Gastroesophageal sphincter (tissue), 4 donors: ENCODE data around the gene TSPYL4. TPM values are rescaled to one million over a fixed set of nuclear protein-coding genes. Genes with fewer than 3 reads are reported as not detected.

Source experiments
- ATAC-seq: fragments of 150-250 bp; one replicate; pipeline ENCODE4 v1.9.1; 2016; ENCODE audit warnings: mild to moderate bottlenecking, moderate library complexity
- H3K27ac ChIP-seq, 4 donors: fragments of 200-600 bp; sonication (generic) in 3 of 4; 1 replicate in 3 of 4; 2 replicates in 1 of 4; pipeline ENCODE4 v1.5.1; 2016 to 2019
- H3K27me3 ChIP-seq: fragments of 200-600 bp; sonication (generic); one replicate; pipeline ENCODE4 v1.5.1; 2019
- H3K36me3 ChIP-seq, 2 donors: fragments of 200-600 bp; sonication (generic); one replicate each; pipeline ENCODE4 v1.5.1; 2019; ENCODE audit warnings: control low read depth in 1 of 2
- H3K4me1 ChIP-seq, 3 donors: fragments of 200-600 bp; sonication (generic); 1 replicate in 2 of 3; 2 replicates in 1 of 3; pipeline ENCODE4 v1.5.1; 2016 to 2019; ENCODE audit warnings: control low read depth in 2 of 3
- H3K4me3 ChIP-seq, 2 donors: fragments of 200-600 bp; sonication (generic); one replicate each; pipeline ENCODE4 v1.5.1; 2019; ENCODE audit warnings: mild to moderate bottlenecking in 1 of 2, moderate library complexity in 1 of 2
- H3K9me3 ChIP-seq, 3 donors: fragments of 200-600 bp; sonication (generic); one replicate each; pipeline ENCODE4 v1.5.1; 2017 to 2019; ENCODE audit warnings: control low read depth in 2 of 3
- CTCF ChIP-seq, 4 experiments: fragments of 200-600 bp in 2 of 4; fragments of 450-650 bp in 2 of 4; sonication (generic) in 1 of 4; IDR thresholded peaks; one replicate each; pipeline ENCODE4 v1.5.1; 2017 to 2019; ENCODE audit warnings: antibody characterized with exemption in 4 of 4, mild to moderate bottlenecking in 2 of 4, moderate library complexity in 2 of 4
- EP300 ChIP-seq: sonication (generic); formaldehyde crosslinking; IDR thresholded peaks from one replicate; pipeline ENCODE4 v1.6.1; 2017; ENCODE audit warnings: antibody characterized with exemption, mild to moderate bottlenecking
- POLR2A ChIP-seq, 2 donors: fragments of 450-650 bp; IDR thresholded peaks; one replicate each; pipeline ENCODE4 v1.6.1; 2017; ENCODE audit warnings: antibody characterized with exemption in 2 of 2, mild to moderate bottlenecking in 2 of 2, moderate library complexity in 1 of 2
- POLR2AphosphoS5 ChIP-seq: sonication (generic); formaldehyde crosslinking; IDR thresholded peaks from one replicate; pipeline ENCODE4 v1.6.1; 2017; ENCODE audit warnings: antibody characterized with exemption
- WGBS, 2 donors: methylation state at CpG; one replicate each; pipeline ENCODE4 v1.1.5; 2018; ENCODE audit warnings: low coverage in 1 of 2; 5-methylcytosine and 5-hydroxymethylcytosine counted together
- total RNA-seq, 4 donors: library from RNA; depleted of rRNA; stranded (reverse); fragments of >200 nt; gene quantifications; one replicate each; pipeline ENCODE4 v1.1.0, GENCODE V29; 2016

Gene TSPYL4
- total RNA-seq, 4 donors from 2014 or later, result 19.1 to 28.5 (median 20.0) TPM

GRCh38 chr6:116206231-116206903 is 47.5 kb downstream of the TSPYL4 start:
- Histone ChIP-seq H3K4me1 (peaks cover 0 to 4% (median 0%) of the 10 kb centered on the region in 3 donors), H3K36me3 (no peaks in the 10 kb centered on the region), H3K9me3 (no peaks in the 10 kb centered on the region), H3K27me3 (no peaks in the 10 kb centered on the region), H3K27ac (no peak overlapping the region), H3K4me3 (no peak overlapping the region)
- ATAC-seq, result no peak
- WGBS, 2 donors, result 89 to 100% methylated on average over 1 of the region's 1 CpG
- TF ChIP-seq EP300, result no peak
- no peak for TF ChIP-seq CTCF (IDR thresholded peaks at IDR 0.05)

GRCh38 chr6:116205281-116205680 is 48.6 kb downstream of the TSPYL4 start:
- ATAC-seq, result no peak
- H3K36me3 ChIP-seq, result no peaks in the 10 kb centered on the region
- TF ChIP-seq CTCF (IDR thresholded peaks at IDR 0.05) (no peak), EP300 (no peak), POLR2A (IDR thresholded peaks at IDR 0.05) (no peak)
- H3K4me3 ChIP-seq, result no peak overlapping the region
- H3K4me1 ChIP-seq, result no peaks in the 10 kb centered on the region
- WGBS, 2 donors, result 55 to 78% methylated on average over 2 of the region's 2 CpGs
- no peaks in the 10 kb centered on the region for H3K27me3 ChIP-seq
- H3K9me3 ChIP-seq, result no peaks in the 10 kb centered on the region
- H3K27ac ChIP-seq, result no peak overlapping the region

GRCh38 chr6:116201538-116201937 is 52.3 kb downstream of the TSPYL4 start:
- no peaks in the 10 kb centered on the region for H3K9me3 ChIP-seq
- no peak for TF ChIP-seq POLR2A (IDR thresholded peaks at IDR 0.05)
- no peak for TF ChIP-seq EP300
- no peak for TF ChIP-seq POLR2AphosphoS5
- no peak for TF ChIP-seq CTCF (IDR thresholded peaks at IDR 0.05)
- WGBS, 2 donors, result 88 to 94% methylated on average over 2 of the region's 2 CpGs
- no peaks in the 10 kb centered on the region for H3K27me3 ChIP-seq
- ATAC-seq, result no peak
- no peaks in the 10 kb centered on the region for H3K4me1 ChIP-seq
- no peak overlapping the region for H3K27ac ChIP-seq
- no peak overlapping the region for H3K4me3 ChIP-seq
- H3K36me3 ChIP-seq, result no peaks in the 10 kb centered on the region

GRCh38 chr6:116200619-116201249 is 53.1 kb downstream of the TSPYL4 start:
- Histone ChIP-seq H3K36me3 (no peaks in the 10 kb centered on the region), H3K27ac (no peak overlapping the region), H3K4me3 (no peak overlapping the region), H3K9me3 (no peaks in the 10 kb centered on the region), H3K4me1 (no peaks in the 10 kb centered on the region), H3K27me3 (no peaks in the 10 kb centered on the region)
- 41 to 57% methylated on average over 3 of the region's 3 CpGs for WGBS, 2 donors
- TF ChIP-seq EP300 (no peak), POLR2A (IDR thresholded peaks at IDR 0.05) (no peak), POLR2AphosphoS5 (no peak), CTCF (IDR thresholded peaks at IDR 0.05) (no peak)
- ATAC-seq, result no peak

Other genes starting within 250 kb of the TSPYL4 start
- 1 to 10 TPM in 3 of 4 donors, under 1 TPM in 1; 0.42 to 1.9 (median 1.3) TPM for gene FRK, start 193.2 kb downstream of the TSPYL4 start, total RNA-seq
- gene NT5DC1, start 153.2 kb downstream of the TSPYL4 start, total RNA-seq, result 10 to 100 TPM in 2 of 4 donors, 1 to 10 TPM in 2; 7.1 to 17.4 (median 12.6) TPM
- gene COL10A1, start 127.9 kb downstream of the TSPYL4 start, total RNA-seq, result not detected
- gene TSPYL1, start 25.9 kb upstream of the TSPYL4 start, total RNA-seq, result 100 to 1,000 TPM in 3 of 4 donors, 10 to 100 TPM in 1; 99.3 to 105 (median 100) TPM
- 10 to 100 TPM; 26.3 to 45.4 (median 36.3) TPM for gene DSE, start 116.9 kb upstream of the TSPYL4 start, total RNA-seq
- gene CALHM6, start 207.3 kb upstream of the TSPYL4 start, total RNA-seq, result 1 to 10 TPM in 2 of 4 donors, under 1 TPM in 1, not detected in 1; 0.50 to 6.9 (median 4.2) TPM